ENCODE data around the gene AKAP11. TPM values are rescaled to one million over a fixed set of nuclear protein-coding genes. Genes with fewer than 3 reads are reported as not detected.
A peak's percentile ranks its signal among the peaks of the same experiment; 100 is the strongest.

AKAP11 gene
- polyA plus RNA-seq, 3 donors = 1.2 to 6.8 (median 1.7) TPM

DNA sequence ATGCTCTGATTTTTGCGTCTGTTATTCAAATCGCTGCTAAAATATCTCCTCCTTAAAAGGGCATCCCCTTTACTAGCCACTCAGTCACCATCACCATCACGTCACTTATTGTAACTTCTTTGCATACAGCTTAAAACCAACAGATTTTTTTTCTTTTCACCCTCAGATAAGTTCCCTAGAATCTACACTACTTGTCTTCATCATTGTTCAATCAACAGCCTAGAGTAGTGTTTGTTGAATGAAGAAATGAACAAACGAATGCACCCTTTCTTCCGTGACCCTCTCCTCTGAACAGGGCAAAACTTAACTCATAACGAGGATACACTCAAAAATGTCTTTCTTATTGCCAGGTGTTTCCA lies 1.1 kb upstream of the AKAP11 start:
- H3K27me3 Mint-ChIP-seq (ENCODE audit: low read depth in 3 of 3) = peaks cover 0 to 2% (median 1%) of the 10 kb centered on the region in 3 donors
- peak overlapping the region; percentile 97 for H3K4me3 Mint-ChIP-seq
- Histone ChIP-seq H3K36me3 (replicated peaks in 1 of 2; ENCODE audit: control insufficient read depth in 1 of 2, insufficient read depth in 2 of 2, low read length in 2 of 2) (no peaks in the 10 kb centered on the region), H3K4me2 (replicated peaks; ENCODE audit: extremely low read depth, low read length, poor library complexity, severe bottlenecking) (peak overlapping the region; percentile 94), H3K79me2 (ENCODE audit: insufficient read depth, low read length) (peaks cover 39% of the 10 kb centered on the region), H3K27me3 (ENCODE audit: control insufficient read depth in 2 of 2, insufficient read depth in 2 of 2, low read length in 2 of 2) (no peaks in the 10 kb centered on the region), H3K9me3 (replicated peaks in 1 of 2; ENCODE audit: control insufficient read depth in 1 of 2, insufficient read depth in 1 of 2, low read length in 2 of 2) (no peaks in the 10 kb centered on the region), H3K4me3 (replicated peaks in 1 of 3; ENCODE audit: low read depth in 2 of 3, low read length in 3 of 3) (peak overlapping the region in 2 of 3 experiments; percentile 81 to 88), H2AFZ (ENCODE audit: insufficient read depth, low read depth, low read length, poor library complexity, severe bottlenecking) (peak overlapping the region; percentile 99), H4K20me1 (ENCODE audit: insufficient read depth, low read length) (peaks cover 6% of the 10 kb centered on the region), H3K4me1 (ENCODE audit: control insufficient read depth in 1 of 2, insufficient read depth in 2 of 2, low read length in 2 of 2) (peaks cover 39 to 43% of the 10 kb centered on the region in 2 donors), H3K9ac (ENCODE audit: insufficient read depth, low read length, poor library complexity, severe bottlenecking) (no peak overlapping the region), H3K27ac (ENCODE audit: low read depth in 1 of 2, low read length in 2 of 2) (peak overlapping the region in 1 of 2 donors; percentile 77)
- 83% methylated on average over 2 of the region's 6 CpGs for WGBS (ENCODE audit: insufficient coverage)
- TF ChIP-seq, protein P1, sequence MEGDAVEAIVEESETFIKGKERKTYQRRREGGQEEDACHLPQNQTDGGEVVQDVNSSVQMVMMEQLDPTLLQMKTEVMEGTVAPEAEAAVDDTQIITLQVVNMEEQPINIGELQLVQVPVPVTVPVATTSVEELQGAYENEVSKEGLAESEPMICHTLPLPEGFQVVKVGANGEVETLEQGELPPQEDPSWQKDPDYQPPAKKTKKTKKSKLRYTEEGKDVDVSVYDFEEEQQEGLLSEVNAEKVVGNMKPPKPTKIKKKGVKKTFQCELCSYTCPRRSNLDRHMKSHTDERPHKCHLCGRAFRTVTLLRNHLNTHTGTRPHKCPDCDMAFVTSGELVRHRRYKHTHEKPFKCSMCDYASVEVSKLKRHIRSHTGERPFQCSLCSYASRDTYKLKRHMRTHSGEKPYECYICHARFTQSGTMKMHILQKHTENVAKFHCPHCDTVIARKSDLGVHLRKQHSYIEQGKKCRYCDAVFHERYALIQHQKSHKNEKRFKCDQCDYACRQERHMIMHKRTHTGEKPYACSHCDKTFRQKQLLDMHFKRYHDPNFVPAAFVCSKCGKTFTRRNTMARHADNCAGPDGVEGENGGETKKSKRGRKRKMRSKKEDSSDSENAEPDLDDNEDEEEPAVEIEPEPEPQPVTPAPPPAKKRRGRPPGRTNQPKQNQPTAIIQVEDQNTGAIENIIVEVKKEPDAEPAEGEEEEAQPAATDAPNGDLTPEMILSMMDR (IDR thresholded peaks at IDR 0.05) = no peak
- DNase-seq = no peak
- H3K9me3 Mint-ChIP-seq = peaks cover 0 to 7% (median 4%) of the 10 kb centered on the region in 7 donors
- intact Hi-C loops (cut with micrococcal nuclease) = no loop called here
- peaks cover 36% of the 10 kb centered on the region for H3K4me1 Mint-ChIP-seq
- H3K27ac Mint-ChIP-seq = peak overlapping the region in 3 of 7 donors; percentile 32 to 89 (median 81)
- no peaks in the 10 kb centered on the region for H3K36me3 Mint-ChIP-seq

DNA sequence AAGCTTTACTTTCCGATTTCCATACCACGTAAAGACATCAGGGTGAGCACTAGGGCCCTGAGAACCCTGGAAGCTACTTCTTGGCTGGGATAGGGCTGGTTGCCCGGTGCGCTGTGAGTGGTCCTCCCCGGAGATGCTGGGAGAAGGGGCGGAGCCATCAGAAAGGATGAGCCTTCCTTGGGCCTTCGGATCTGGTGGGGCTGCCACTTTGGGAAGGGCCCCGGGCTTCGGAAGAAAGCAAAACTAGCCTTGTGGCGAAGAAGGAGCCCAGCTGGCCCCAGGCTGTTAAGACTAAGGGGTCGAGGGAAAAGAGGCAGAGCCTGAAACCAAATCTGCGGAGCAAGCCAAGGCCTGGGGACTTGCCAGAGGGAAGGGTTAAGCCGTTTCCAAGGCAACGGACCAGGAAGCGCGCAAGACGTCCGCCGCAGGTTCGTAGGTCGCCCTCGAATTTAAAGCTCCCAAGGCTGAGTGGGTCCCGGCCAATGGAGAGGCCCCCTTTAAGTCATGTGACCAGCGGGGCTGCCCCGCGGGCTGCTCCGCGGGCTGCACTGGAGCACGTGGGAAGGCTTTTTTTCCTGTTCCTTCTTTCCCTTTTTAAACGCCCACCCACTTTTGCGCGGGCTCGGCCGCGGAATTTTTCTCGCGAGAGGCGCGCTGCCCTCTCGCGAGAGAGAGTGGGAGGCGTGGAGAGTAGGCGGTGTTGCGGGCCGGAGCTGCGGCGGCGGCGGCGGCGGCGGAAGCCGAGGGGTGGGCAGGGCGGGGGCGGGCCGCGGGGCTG lies 426 bp upstream of the AKAP11 start:
- Histone ChIP-seq H2AFZ (ENCODE audit: insufficient read depth, low read depth, low read length, poor library complexity, severe bottlenecking) (peak overlapping the region; percentile 99), H3K27me3 (ENCODE audit: control insufficient read depth in 2 of 2, insufficient read depth in 2 of 2, low read length in 2 of 2) (no peaks in the 10 kb centered on the region), H3K79me2 (ENCODE audit: insufficient read depth, low read length) (peaks cover 46% of the 10 kb centered on the region), H3K36me3 (replicated peaks in 1 of 2; ENCODE audit: control insufficient read depth in 1 of 2, insufficient read depth in 2 of 2, low read length in 2 of 2) (no peaks in the 10 kb centered on the region), H3K4me3 (replicated peaks in 1 of 3; ENCODE audit: low read depth in 2 of 3, low read length in 3 of 3) (peak overlapping the region; percentile 81 to 88 (median 86)), H3K4me2 (replicated peaks; ENCODE audit: extremely low read depth, low read length, poor library complexity, severe bottlenecking) (peak overlapping the region; percentile 94), H3K27ac (ENCODE audit: low read depth in 1 of 2, low read length in 2 of 2) (peak overlapping the region; percentile 75 to 77), H3K9me3 (replicated peaks in 1 of 2; ENCODE audit: control insufficient read depth in 1 of 2, insufficient read depth in 1 of 2, low read length in 2 of 2) (no peaks in the 10 kb centered on the region), H3K9ac (ENCODE audit: insufficient read depth, low read length, poor library complexity, severe bottlenecking) (peak overlapping the region; percentile 85), H4K20me1 (ENCODE audit: insufficient read depth, low read length) (peaks cover 6% of the 10 kb centered on the region), H3K4me1 (ENCODE audit: control insufficient read depth in 1 of 2, insufficient read depth in 2 of 2, low read length in 2 of 2) (peaks cover 39 to 43% of the 10 kb centered on the region in 2 donors)
- H3K9me3 Mint-ChIP-seq = peaks cover 0 to 7% (median 4%) of the 10 kb centered on the region in 7 donors
- 6% methylated on average over 26 of the region's 57 CpGs for WGBS (ENCODE audit: insufficient coverage)
- peak overlapping the region; percentile 75 to 92 (median 89) for H3K27ac Mint-ChIP-seq
- H3K4me3 Mint-ChIP-seq = peak overlapping the region; percentile 97
- peaks cover 37% of the 10 kb centered on the region for H3K4me1 Mint-ChIP-seq
- H3K36me3 Mint-ChIP-seq = no peaks in the 10 kb centered on the region
- peaks cover 0 to 1% (median under 1%) of the 10 kb centered on the region in 3 donors for H3K27me3 Mint-ChIP-seq (ENCODE audit: low read depth in 3 of 3)
- intact Hi-C loops (cut with micrococcal nuclease) = no loop called here
- TF ChIP-seq, protein P1 (IDR thresholded peaks at IDR 0.05) = no peak
- peak; percentile 94 to 97 (median 97) for DNase-seq
